Measurements from ENCODE around the gene ZC2HC1B.
"Not testable (repeated sequence)": the region's sequence is repeated elsewhere in the genome, so short reads cannot be mapped to it uniquely, and the experiment has no call there.

The ZC2HC1B gene, protein sequence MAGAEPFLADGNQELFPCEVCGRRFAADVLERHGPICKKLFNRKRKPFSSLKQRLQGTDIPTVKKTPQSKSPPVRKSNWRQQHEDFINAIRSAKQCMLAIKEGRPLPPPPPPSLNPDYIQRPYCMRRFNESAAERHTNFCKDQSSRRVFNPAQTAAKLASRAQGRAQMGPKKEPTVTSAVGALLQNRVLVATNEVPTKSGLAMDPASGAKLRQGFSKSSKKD

GRCh38 chr6:143864234-143864633 lies at the start of gene ZC2HC1B:
Gene ZC2HC1B, plus strand, starts transcription at chr6:143864474. Its CDS starts 66 bp downstream, at chr6:143864540.
- DNase-seq (ENCODE audit: low read depth in 3 of 3) = no peak

GRCh38 chr6:143817621-143818020 lies 46.7 kb upstream of the ZC2HC1B start:
- no peak for DNase-seq (ENCODE audit: low read depth in 3 of 3)

GRCh38 chr6:143821359-143821758 lies 42.9 kb upstream of the ZC2HC1B start:
- DNase-seq (ENCODE audit: low read depth in 3 of 3) = no peak

GRCh38 chr6:143822584-143823024 lies 41.7 kb upstream of the ZC2HC1B start:
- no peak for DNase-seq (ENCODE audit: low read depth in 3 of 3)

DNA sequence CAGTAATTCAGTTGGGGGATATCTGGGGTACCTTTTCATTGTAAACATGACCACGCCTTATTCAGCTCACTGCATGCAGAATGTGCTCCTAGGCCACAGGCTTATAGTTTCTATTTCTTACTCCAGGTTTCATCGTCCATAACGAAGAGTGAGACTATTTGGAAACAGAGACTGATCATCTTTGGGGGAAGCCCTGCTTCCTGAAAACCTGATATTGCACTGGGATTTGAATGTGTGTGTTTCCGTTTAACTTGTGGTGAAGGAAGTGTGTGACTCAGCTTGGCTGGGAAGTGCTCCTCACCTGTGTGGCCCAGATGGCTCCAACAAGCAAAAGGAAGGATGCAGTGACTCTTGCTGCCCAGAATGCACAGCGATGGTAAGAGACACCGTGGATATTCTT lies 40.7 kb upstream of the ZC2HC1B start:
- DNase-seq (ENCODE audit: low read depth in 3 of 3) = no peak

DNA sequence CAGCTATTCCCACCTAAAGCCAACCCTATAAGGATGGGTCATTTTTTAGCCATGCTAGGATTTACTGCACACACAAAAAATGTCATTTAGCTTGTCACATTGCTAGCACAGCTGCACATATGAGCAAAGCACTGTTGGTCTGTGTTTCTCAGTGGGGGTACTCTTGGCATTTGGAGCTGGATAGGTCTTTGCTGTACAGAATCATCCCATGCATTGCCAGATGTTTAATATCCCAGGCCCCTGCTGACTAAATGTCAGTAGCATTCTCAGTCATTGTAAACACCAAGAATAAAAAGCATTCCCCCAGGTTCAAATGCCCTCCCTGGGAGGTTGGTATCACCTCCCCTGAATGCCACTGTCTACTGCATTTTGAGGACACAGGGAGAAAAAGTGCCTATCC lies 35.7 kb upstream of the ZC2HC1B start:
- no peak for DNase-seq (ENCODE audit: low read depth in 3 of 3)

- no peak for DNase-seq (ENCODE audit: low read depth in 3 of 3)
These were observed 28.1 kb upstream of the ZC2HC1B start for GRCh38 chr6:143836150-143836549.

- DNase-seq (ENCODE audit: low read depth in 3 of 3) = no peak
These were observed 25.9 kb upstream of the ZC2HC1B start for GRCh38 chr6:143838395-143838794.

DNA sequence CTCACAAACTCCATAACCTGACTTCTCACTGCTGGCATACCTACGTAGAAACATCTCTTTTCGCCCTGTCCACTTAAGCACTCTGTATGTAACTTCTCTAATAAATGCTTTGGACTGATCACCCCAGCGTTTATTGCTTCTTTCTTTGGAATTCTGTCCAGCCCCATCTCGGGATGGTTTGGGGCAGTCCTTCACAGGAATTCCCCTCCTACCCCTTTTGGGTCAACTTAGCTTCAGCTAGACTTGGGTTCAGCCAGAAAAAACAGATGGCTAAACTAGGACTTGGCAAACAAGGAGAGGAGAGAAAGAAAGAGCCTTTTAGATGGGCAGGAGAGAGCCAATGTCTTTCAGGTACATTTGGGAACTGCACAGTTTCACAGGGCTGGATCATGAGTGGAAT lies 25.1 kb upstream of the ZC2HC1B start:
- no peak for DNase-seq (ENCODE audit: low read depth in 3 of 3)

DNA sequence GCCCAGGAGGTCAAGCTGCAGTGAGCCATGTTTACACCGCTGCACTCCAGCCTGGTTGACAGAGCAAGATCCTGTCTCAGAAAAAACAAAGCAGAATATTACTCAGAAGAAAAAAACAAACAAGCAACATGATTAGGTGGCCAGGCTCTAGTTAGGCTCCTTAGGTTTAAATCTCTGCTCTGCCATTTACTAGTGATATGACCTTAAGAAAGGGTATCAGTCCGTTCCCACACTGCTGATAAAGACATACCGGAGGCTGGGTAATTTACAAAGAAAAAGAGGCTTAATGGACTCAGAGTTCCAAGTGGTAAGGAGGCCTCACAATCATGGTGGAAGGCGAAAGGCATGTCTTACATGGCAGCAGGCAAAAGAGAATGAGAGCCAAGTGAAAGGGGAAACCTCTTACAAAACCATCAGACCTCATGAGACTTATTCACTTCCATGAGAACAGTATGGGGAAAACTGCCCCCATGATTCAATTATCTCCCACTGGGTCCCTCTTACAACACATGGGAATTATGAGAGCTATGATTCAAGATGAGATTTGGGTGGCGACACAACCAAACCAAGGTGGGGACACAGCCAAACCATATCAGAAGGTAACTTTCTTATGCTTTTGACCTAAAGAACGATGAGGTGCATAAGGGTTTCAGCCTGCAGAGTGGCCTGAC lies 23.5 kb upstream of the ZC2HC1B start:
- no peak for DNase-seq (ENCODE audit: low read depth in 3 of 3)

- DNase-seq (ENCODE audit: low read depth in 3 of 3) = no peak
These were observed 21.8 kb upstream of the ZC2HC1B start for GRCh38 chr6:143842461-143842901.

GRCh38 chr6:143842902-143843676 lies 21.2 kb upstream of the ZC2HC1B start, which contains the start of gene LTV1:
Gene LTV1, plus strand, starts transcription at chr6:143843338. Its CDS starts 140 bp downstream, at chr6:143843478.
- peak; percentile 80 to 90 (median 87) for DNase-seq (ENCODE audit: low read depth in 3 of 3)

GRCh38 chr6:143843677-143843999 lies 20.6 kb upstream of the ZC2HC1B start:
- no peak for DNase-seq (ENCODE audit: low read depth in 3 of 3)

DNA sequence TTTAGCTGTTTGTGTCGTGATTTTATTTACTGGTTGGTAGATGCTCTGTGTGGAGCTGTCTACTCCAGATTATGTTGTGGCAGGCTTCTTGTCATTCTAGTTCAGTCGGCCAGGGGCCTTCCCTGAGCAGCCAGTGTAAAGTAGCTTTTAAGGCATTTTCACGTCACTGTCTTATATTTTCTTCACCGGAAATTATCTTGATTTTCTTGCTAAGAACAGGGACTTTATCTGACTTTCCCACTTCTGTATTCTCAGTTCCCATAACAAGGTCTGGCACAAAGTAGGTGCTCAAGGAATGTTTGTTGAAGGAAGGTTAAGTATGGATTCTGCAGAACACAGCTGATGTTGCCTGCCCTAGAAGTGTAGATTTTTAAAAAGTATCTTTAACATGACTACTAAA lies 20.3 kb upstream of the ZC2HC1B start:
- no peak for DNase-seq (ENCODE audit: low read depth in 3 of 3)

- no peak for DNase-seq (ENCODE audit: low read depth in 3 of 3)
These were observed 19.2 kb upstream of the ZC2HC1B start for GRCh38 chr6:143845033-143845432.

DNA sequence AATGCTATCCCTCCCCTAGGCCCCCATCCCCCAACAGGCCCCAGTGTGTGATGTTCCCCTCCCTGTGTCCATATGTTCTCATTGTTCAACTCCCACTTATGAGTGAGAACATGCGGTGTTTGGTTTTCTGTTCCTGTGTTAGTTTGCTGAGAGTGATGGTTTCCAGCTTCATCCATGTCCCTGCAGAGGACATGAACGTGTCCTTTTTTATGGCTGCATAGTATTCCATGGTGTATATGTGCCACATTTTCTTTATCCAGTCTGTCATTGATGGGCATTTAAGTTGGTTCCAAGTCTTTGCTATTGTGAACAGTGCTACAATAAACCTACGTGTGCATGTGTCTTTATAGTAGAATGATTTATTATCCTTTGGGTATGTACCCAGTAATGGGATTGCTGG lies 12.6 kb upstream of the ZC2HC1B start:
- DNase-seq (ENCODE audit: low read depth in 3 of 3) = not testable (repeated sequence)

GRCh38 chr6:143855057-143855456 lies 9.2 kb upstream of the ZC2HC1B start:
- not testable (repeated sequence) for DNase-seq (ENCODE audit: low read depth in 3 of 3)

GRCh38 chr6:143856762-143857161 lies 7.5 kb upstream of the ZC2HC1B start:
- DNase-seq (ENCODE audit: low read depth in 3 of 3) = not testable (repeated sequence)

- no peak for DNase-seq (ENCODE audit: low read depth in 3 of 3)
These were observed 6.6 kb upstream of the ZC2HC1B start for GRCh38 chr6:143857651-143858050.

DNA sequence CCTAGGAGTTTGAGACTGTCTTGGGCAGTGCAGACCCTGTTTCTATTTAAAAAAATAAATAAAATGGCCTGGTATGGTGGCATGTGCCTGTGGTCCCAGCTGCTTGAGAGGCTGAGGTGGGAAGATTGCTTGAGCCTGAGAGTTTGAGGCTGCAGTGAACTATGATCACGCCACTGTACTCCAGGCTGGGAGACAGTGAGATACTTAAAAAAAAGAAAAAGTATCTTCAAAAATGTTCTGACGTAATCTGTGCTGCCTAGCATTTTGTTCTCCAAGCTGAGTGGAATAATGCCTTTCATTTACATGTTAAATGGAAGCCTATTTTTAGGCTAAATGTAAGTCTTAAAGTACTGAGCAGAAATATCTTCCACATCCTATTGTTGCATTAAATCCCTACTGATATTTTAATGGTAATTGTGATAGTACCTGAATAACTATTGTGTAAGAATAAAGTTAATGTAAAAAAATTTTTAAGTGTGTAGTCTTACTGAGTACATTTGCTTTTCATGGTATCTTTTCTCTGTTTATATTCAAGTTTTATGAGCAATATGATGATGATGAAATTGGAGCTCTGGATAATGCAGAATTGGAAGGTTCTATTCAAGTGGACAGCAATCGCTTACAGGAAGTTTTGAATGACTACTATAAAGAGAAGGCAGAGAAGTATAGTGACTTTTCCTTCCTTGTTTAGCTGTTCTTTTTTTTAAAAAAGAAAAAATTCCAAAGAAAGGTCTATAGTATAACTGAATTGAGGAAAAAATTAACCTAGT lies 4.2 kb upstream of the ZC2HC1B start:
- no peak for DNase-seq (ENCODE audit: low read depth in 3 of 3)

GRCh38 chr6:143863771-143864170 lies 503 bp upstream of the ZC2HC1B start:
- DNase-seq (ENCODE audit: low read depth in 3 of 3) = no peak

DNA sequence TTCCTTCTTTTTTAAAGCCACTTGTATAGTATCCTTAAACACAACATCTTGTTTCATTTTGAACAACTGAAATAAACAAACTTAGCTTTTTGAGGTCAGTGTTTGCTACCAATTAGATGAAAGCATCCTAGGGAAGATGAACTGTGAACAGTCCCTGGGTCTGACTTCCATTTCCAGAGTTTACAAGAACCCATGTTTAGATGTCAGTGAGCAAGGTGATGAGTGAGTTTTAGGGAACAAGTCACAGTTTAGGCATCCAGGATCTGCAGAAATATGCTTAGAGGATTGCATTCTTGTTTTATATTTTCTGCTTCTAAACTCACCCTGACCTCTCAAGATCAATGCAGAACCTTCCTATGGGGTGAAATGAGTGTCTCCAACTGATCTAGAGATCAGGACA lies 3.0 kb downstream of the ZC2HC1B start:
- no peak for DNase-seq (ENCODE audit: low read depth in 3 of 3)
